Esophagus (tissue), 2 donors: ENCODE data around the gene RANBP3L. TPM values are rescaled to one million over a fixed set of nuclear protein-coding genes. Genes with fewer than 3 reads are reported as not detected.

Experiments used
- H3K27ac ChIP-seq, 2 donors: one replicate each; pipeline ENCODE4 v1.5.1; 2013; ENCODE audit warnings: low read depth in 2 of 2, mild to moderate bottlenecking in 2 of 2, inconsistent platforms in 1 of 2, low read length in 1 of 2, moderate library complexity in 1 of 2
- H3K27me3 ChIP-seq, 2 donors: one replicate each; pipeline ENCODE4 v1.6.1; 2013; ENCODE audit warnings: low read length in 2 of 2, control low read depth in 1 of 2, mild to moderate bottlenecking in 1 of 2; ENCODE audit not compliant: insufficient read depth in 2 of 2, control insufficient read depth in 1 of 2
- H3K36me3 ChIP-seq, 2 donors: one replicate each; pipeline ENCODE4 v1.6.1; 2013; ENCODE audit warnings: low read length in 1 of 2; ENCODE audit not compliant: control insufficient read depth in 2 of 2, insufficient read depth in 2 of 2
- H3K4me1 ChIP-seq, 2 donors: one replicate each; pipeline ENCODE4 v1.6.1; 2013; ENCODE audit warnings: low read length in 1 of 2; ENCODE audit not compliant: control insufficient read depth in 2 of 2, insufficient read depth in 2 of 2
- H3K4me3 ChIP-seq, 2 donors: one replicate each; pipeline ENCODE4 v1.5.1; 2013; ENCODE audit warnings: low read length in 2 of 2, mild to moderate bottlenecking in 2 of 2, low read depth in 1 of 2, moderate library complexity in 1 of 2
- H3K9me3 ChIP-seq, 2 donors: one replicate each; pipeline ENCODE4 v1.6.1; 2013; ENCODE audit warnings: mild to moderate bottlenecking in 2 of 2, low read depth in 1 of 2, low read length in 1 of 2, moderate library complexity in 1 of 2; ENCODE audit not compliant: control insufficient read depth in 2 of 2, insufficient read depth in 1 of 2
- WGBS, 2 donors: extraction: QIAGEN DNeasy Blood & Tissue Kit; methylation state at CpG; one replicate each; pipeline ENCODE4 v1.1.7; 2013; 5-methylcytosine and 5-hydroxymethylcytosine counted together
- polyA plus RNA-seq, 2 donors: library from polyadenylated mRNA; stranded (reverse); fragments of 200-250 nt; gene quantifications; one replicate each; pipeline ENCODE4 v1.2.3, GENCODE V29; 2013
- donor health status: healthy with polysubstance abuse.
- donor health status: Bipolar disorder and iron deficiency.

The RANBP3L gene
- polyA plus RNA-seq, 2 donors, result 0.02 to 0.07 TPM

DNA sequence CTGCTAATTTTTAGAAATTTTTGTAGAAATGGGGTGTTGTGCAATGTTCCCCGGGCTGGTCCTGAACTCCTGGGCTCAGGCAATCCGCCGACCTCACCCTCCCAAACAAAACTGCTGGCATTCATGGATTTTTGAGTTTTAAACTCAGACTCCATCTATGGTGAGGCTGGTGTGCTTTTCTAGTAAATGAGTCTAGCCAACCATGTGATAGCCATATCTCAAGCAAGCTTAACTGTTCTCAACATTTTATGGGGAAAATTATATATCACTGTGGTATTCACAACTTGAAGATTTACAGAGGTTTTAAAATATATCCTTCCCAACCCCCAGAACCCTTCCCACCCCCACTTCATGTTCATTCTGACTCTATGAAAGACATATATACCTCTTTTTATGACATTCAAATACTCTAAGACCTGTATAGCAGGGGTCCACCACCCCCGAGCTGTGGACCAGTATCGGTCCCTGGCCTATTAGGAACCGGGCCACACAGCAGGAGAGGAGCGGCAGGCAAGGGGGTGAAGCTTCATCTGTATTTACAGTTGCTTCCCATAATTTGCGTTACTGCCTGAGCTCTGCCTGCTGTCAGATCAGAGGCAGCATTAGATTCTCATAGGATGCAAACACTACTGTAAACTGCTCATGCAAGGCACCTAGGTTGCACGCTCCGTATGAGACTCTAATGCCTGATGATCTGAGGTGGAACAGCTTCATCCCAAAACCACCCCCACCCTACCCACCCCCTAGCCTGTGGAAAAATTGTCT lies 55.5 kb downstream of the RANBP3L start:
- Histone ChIP-seq H3K4me3 (no peak overlapping the region), H3K36me3 (no peaks in the 10 kb centered on the region), H3K27me3 (no peaks in the 10 kb centered on the region), H3K4me1 (peaks cover 4 to 5% of the 10 kb centered on the region in 2 donors), H3K27ac (no peak overlapping the region), H3K9me3 (no peaks in the 10 kb centered on the region)
- 93 to 94% methylated on average over 10 of the region's 10 CpGs for WGBS, 2 donors

DNA sequence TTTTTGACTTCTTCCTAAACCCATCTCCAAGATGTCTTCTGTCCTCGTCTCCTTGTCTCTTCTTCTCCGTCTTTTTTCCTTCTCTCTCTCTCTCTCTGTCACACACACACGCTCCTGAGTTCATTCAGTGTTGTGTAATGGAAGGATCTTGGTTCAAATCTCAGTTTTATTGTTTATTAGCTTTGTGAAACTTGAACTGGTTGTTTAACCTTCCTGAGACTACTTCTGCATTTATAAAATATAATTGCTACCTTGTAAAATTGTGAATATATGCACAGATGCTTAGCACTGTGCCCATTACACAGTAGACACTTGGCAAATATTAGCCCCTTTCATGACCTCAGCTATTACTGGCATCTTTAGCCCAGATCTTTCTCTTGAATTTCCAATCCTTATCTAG lies 57.6 kb downstream of the RANBP3L start:
- H3K27me3 ChIP-seq, result no peaks in the 10 kb centered on the region
- no peak overlapping the region for H3K27ac ChIP-seq
- H3K4me3 ChIP-seq, result no peak overlapping the region
- peaks cover 4 to 5% of the 10 kb centered on the region in 2 donors for H3K4me1 ChIP-seq
- no peaks in the 10 kb centered on the region for H3K36me3 ChIP-seq
- 87 to 90% methylated on average over 3 of the region's 3 CpGs for whole genome bisulfite sequencing, 2 donors
- no peaks in the 10 kb centered on the region for H3K9me3 ChIP-seq

- Histone ChIP-seq H3K4me3 (no peak overlapping the region), H3K36me3 (no peaks in the 10 kb centered on the region), H3K4me1 (peaks cover 4 to 5% of the 10 kb centered on the region in 2 donors), H3K27me3 (no peaks in the 10 kb centered on the region), H3K9me3 (no peaks in the 10 kb centered on the region), H3K27ac (no peak overlapping the region)
- WGBS, 2 donors, result 87 to 94% methylated on average over 1 of the region's 1 CpG
These were observed 58.0 kb downstream of the RANBP3L start for GRCh38 chr5:36243653-36244052.

DNA sequence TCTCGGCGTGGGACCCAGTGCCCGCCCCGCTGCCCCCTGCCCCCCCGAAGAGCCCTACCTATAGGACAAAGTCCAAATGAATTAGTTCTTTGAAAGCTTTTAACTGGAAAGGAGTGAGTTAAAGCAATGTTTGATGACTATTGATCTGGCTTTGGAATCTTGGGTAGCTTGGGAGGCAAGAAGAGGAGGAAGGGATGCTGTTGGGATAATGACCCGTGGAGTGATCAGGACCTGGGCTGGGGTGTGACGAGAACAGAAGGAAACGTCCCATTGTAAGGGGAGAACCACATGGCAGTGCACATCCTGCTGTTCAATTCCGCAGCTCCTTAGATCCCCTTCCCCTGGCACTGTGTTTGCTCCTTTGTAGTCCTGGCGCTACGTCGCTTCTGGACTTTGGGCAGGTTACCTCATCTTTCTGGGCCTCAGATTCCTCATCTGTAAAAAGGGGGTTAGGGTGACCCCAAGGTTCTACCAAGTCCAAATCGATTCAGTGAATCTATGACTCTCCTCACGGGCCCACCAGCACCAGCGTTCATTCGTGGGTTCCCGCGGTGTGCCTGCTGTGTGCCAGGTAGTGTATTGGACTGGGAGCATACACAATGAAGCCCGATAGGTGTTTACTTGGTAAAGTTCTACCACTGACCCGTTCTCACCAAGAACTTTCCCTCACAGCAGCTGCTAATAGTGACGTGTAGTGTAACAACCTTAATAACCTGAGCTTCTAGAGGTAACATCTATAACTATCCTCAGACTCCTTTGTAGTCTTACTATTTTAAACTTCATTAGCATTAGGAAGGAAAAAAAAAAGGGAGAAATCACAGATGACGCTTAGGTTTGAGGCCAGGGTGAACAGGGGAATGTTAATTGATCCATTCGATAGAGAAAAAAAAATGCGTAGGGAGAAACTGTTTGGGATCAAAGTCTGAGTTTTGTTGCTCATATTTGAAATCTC lies 58.9 kb downstream of the RANBP3L start:
- Histone ChIP-seq H3K36me3 (no peaks in the 10 kb centered on the region), H3K27me3 (no peaks in the 10 kb centered on the region), H3K27ac (peak overlapping the region; percentile 91 to 95), H3K4me3 (peak overlapping the region; percentile 83 to 93), H3K9me3 (no peaks in the 10 kb centered on the region), H3K4me1 (peaks cover 4 to 5% of the 10 kb centered on the region in 2 donors)
- 54 to 64% methylated on average over 24 of the region's 24 CpGs for WGBS, 2 donors

DNA sequence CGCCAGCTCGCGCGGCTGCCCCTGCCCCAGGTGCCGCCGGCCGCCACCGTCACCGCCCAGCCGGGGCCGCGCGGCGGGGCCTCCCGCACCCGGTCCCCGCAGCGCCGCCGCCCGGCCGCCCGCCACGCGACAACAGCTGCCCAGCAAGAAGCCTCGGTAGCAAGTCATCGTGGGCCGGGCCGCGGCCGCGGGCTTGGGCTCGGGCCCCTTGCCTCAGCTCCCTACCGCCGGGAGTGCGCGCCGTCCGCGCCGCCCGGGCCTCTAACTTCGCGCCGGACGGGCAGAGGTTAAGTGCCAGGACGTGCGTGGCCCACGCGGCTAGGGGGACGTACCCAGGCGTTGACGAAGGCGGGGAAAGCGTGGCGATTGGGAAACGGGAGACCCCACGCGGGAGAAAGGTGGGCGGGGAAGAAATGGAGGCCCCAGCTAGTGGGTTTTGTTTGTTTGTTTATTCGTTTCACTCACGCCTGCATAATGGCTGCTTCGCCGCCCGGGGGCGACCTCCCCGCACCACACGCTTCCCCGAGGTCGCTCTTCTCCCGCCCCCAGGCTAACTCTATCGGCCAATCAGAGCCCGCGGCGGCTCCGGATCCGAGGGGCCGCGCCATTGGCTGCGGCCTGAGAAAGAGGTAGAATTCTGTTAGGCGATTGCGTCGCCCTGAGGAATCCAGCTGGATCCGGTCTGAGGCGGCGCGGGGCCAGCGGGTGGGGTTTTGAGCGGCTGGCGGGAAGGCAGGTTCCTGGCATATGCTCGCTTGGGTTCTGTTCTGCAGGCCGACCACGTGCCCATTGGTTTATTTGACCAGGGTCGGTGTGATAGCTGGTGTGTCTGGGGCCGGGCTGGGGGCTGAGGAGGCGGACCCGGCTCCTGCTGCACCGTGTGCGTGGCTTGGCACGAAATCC lies 59.8 kb downstream of the RANBP3L start, which contains the start of gene NADK2:
NADK2 (minus strand) TSS at position 295 of the 903 bp plus-strand sequence; CDS start at position 168, 127 bp downstream.
- 0% methylated on average over 92 to 100 of the region's 100 CpGs for WGBS, 2 donors
- Histone ChIP-seq H3K4me3 (peak within 1 kb of the TSS; percentile 83 to 93), H3K36me3 (no peaks in the 10 kb centered on the region), H3K27ac (peak within 1 kb of the TSS; percentile 93 to 95), H3K27me3 (no peaks in the 10 kb centered on the region), H3K9me3 (no peaks in the 10 kb centered on the region), H3K4me1 (peaks cover 4 to 5% of the 10 kb centered on the region in 2 donors)

GRCh38 chr5:36240779-36241630 lies 60.7 kb downstream of the RANBP3L start:
- H3K36me3 ChIP-seq, result no peaks in the 10 kb centered on the region
- peak overlapping the region; percentile 93 to 95 for H3K27ac ChIP-seq
- 0 to 1% methylated on average over 48 to 61 of the region's 61 CpGs for WGBS, 2 donors
- H3K4me3 ChIP-seq, result peak overlapping the region; percentile 83 to 93
- H3K4me1 ChIP-seq, result peaks cover 4 to 5% of the 10 kb centered on the region in 2 donors
- no peaks in the 10 kb centered on the region for H3K27me3 ChIP-seq
- no peaks in the 10 kb centered on the region for H3K9me3 ChIP-seq

DNA sequence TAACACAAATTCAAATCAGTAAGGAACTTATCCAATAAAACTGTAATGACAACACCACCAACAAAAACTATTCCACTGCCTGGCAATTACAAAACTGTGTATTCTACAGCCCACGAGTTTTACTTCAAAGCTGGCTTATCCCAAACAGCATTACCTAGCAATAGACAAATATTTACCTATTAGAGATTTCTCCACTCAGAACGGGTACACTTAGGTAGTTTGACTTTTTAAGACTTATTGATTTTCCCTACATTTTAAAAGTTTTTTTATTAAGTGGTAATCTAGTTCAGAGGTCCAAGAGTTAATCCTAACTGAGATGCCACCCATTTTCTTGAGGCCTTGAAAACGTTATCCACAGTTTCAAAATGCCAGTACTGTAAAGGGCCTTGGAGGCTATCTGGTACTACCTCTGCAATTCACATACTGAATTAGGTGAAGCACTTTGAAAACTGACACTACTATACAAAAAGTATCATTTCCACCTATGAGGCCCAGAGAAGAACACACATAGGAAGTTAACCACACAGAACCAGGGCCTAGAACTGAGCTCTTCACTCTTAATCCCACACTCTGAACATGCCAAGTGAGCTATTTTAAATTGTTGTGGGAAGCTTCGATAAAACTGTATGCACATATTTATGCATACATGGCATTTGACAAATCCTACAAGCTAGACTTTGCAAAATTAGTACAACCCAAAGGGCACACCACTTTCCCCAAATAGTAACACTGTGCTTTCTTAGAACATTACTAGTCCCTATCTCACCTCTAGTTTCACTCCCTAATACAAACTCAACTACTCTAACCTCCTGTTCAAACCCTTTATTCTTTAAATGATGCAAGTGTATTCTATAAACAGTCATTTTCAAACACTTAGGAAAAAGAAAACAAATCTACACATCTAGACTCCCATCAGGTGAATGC lies 62.1 kb downstream of the RANBP3L start:
- no peaks in the 10 kb centered on the region for H3K27me3 ChIP-seq
- peak overlapping the region in 1 of 2 donors; percentile 83 for H3K4me3 ChIP-seq
- 26 to 28% methylated on average over 4 of the region's 4 CpGs for WGBS, 2 donors
- H3K4me1 ChIP-seq, result peaks cover 4 to 5% of the 10 kb centered on the region in 2 donors
- no peaks in the 10 kb centered on the region for H3K36me3 ChIP-seq
- no peak overlapping the region for H3K27ac ChIP-seq
- no peaks in the 10 kb centered on the region for H3K9me3 ChIP-seq
